Stimulated activated CD8-positive, alpha-beta memory T cell treated with anti-CD3 and anti-CD28 coated beads, Interleukin-4, amount 100 ng/mL, for 48 hours (primary cell): ENCODE results near the gene SYNPO2.
A peak's percentile ranks its signal among the peaks of the same experiment; 100 is the strongest.
"Not testable (repeated sequence)": the region's sequence is repeated elsewhere in the genome, so short reads cannot be mapped to it uniquely, and the experiment has no call there.

Experiments used
- DNase-seq: peaks from one replicate; pipeline ENCODE4 v3.0.0-alpha.2; 2020

SYNPO2 gene

GRCh38 chr4:119034276-119035008 is 145.8 kb downstream of the SYNPO2 start:
- no peak for DNase-seq

GRCh38 chr4:119035951-119036737 is 147.5 kb downstream of the SYNPO2 start:
- no peak for DNase-seq

GRCh38 chr4:119037709-119038108 is 149.1 kb downstream of the SYNPO2 start:
- DNase-seq = no peak

- DNase-seq = no peak
Observed at GRCh38 chr4:119038116-119038841, 149.6 kb downstream of the SYNPO2 start.

GRCh38 chr4:119039160-119039559 is 150.5 kb downstream of the SYNPO2 start:
- DNase-seq = no peak

- no peak for DNase-seq
Observed at GRCh38 chr4:119039779-119040178, 151.1 kb downstream of the SYNPO2 start.

- DNase-seq = no peak
Observed at GRCh38 chr4:119040261-119040660, 151.6 kb downstream of the SYNPO2 start.

GRCh38 chr4:119040694-119041185 is 152.1 kb downstream of the SYNPO2 start:
- no peak for DNase-seq

- no peak for DNase-seq
Observed at GRCh38 chr4:119041396-119041795, 152.7 kb downstream of the SYNPO2 start.

GRCh38 chr4:119041951-119042560 is 153.4 kb downstream of the SYNPO2 start:
- DNase-seq = peak; percentile 48

GRCh38 chr4:119046263-119046662 is 157.6 kb downstream of the SYNPO2 start:
- no peak for DNase-seq

GRCh38 chr4:119047059-119047458 is 158.4 kb downstream of the SYNPO2 start:
- DNase-seq = not testable (repeated sequence)

GRCh38 chr4:119048446-119048845 is 159.8 kb downstream of the SYNPO2 start:
- no peak for DNase-seq

- no peak for DNase-seq
Observed at GRCh38 chr4:119049342-119049741, 160.7 kb downstream of the SYNPO2 start.

- DNase-seq = no peak
Observed at GRCh38 chr4:119050527-119051090, 162.0 kb downstream of the SYNPO2 start.

GRCh38 chr4:119053245-119053644 is 164.6 kb downstream of the SYNPO2 start:
- DNase-seq = no peak

- no peak for DNase-seq
Observed at GRCh38 chr4:119053997-119054396, 165.3 kb downstream of the SYNPO2 start.

GRCh38 chr4:119057417-119057816 is 168.8 kb downstream of the SYNPO2 start:
- no peak for DNase-seq

GRCh38 chr4:119059221-119059620 is 170.6 kb downstream of the SYNPO2 start:
- DNase-seq = no peak

- DNase-seq = not testable (repeated sequence)
Observed at GRCh38 chr4:119067125-119067524, 178.5 kb downstream of the SYNPO2 start.

- DNase-seq = not testable (repeated sequence)
Observed at GRCh38 chr4:119067670-119068360, 179.2 kb downstream of the SYNPO2 start.

GRCh38 chr4:119068529-119068962 is 179.9 kb downstream of the SYNPO2 start:
- no peak for DNase-seq
